Stimulated activated CD8-positive, alpha-beta memory T cell treated with anti-CD3 and anti-CD28 coated beads, Interleukin-4, amount 100 ng/mL, for 4 hours (primary cell): ENCODE measurements around the gene TRIM8.

Experiments
- DNase-seq, 2 donors: peaks; one replicate each; pipeline ENCODE4 v3.0.0-alpha.2; 2020; ENCODE audit warnings: low read depth in 2 of 2, low spot score in 1 of 2

The TRIM8 gene

GRCh38 chr10:102615361-102615760 lies 28.9 kb upstream of the TRIM8 start:
- DNase-seq: no peak

DNA sequence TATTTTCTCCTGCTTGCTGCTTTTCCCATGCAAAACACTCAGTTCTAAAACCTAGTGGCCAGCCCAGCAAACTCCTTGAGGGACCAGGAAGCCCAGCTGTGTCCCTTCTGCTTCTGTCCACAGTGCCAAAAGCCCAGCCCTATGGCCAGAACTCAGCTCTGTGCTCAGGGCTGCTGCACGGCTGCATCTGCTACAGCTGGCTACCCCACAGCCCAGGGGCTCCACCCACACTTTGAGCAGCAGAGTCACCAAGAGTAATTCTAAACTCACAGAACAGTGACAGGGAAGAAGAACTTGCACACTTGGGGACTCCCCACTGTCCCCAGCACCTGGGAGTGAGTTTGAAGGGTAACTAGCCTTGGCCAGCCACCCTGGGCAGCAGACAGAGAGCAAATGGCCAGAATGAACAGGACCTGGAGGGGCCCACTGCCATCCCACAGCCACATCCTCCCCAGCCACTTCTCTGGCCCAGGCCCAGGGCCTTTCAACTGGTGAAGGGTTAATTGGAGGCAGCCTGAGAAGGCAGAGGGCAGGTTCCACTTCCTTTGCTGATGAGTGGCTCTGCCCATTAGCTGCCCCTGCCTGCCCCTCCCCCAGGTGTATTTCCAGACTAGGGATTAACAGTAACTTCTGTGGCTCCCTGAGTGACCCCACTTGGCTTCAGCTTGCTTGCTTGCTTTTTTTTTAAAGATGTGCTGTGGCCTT lies 28.1 kb upstream of the TRIM8 start:
- no peak for DNase-seq

DNA sequence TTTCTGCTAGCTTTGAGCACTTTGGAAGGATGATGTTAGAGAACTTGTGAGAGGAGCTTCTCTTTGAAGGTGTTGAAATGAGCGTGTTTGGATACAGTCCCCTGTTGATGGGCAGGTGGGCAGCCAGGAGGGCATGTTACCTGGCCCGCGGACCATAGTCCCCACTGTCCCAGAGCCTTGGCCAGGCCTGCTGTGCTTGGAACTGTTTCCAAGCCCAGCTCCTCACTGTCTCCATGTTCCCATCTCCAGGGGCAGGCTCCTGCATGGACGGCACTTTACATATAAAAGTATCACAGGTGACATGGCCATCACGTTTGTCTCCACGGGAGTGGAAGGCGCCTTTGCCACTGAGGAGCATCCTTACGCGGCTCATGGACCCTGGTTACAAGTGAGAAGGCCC lies 27.2 kb upstream of the TRIM8 start:
- no peak for DNase-seq

GRCh38 chr10:102617816-102618215 lies 26.5 kb upstream of the TRIM8 start:
- DNase-seq: no peak

GRCh38 chr10:102619281-102619981 lies 24.8 kb upstream of the TRIM8 start:
- DNase-seq: no peak

GRCh38 chr10:102620138-102620590 lies 24.1 kb upstream of the TRIM8 start:
- DNase-seq: no peak

DNA sequence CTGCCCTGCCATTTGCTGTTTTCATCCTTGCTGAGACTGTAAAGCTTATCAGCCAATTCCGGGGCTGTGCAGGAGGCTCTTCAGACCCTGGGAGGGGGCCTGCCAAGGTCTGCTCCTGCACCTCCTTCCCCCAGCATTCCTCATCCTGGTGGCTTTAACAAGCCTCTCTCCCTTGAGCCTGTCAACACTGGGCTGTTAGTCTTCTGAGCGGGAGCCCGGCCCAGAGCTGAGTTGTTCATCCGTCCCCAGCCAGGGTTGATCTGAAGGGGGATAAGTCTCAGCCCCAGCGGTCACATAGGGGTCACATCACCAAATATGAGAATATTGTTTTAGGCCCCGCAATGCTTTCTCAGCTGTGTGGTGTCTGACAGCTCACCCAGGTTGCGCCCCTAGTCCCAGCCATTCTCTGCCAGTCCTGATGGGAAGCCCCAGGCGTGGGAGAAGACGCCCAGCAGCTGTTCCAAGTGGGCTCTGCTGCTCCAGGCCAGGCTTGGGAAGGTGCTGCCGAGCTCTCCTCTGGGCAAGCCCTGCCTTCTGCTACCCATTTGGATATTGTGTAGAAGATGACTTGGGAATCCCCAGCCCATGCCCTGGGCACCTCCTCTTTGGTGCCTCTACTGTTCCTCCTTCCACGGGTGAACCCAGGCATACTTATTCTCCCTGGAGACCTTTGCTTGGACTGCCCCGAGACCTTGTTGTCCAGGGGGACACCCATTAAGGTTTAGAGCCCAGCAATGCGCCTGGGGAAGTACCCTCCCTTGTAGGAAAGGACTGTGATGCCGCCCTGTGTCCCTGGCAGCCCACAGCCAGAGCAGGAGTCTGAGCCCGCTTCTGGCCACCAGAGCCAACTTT lies 23.5 kb upstream of the TRIM8 start:
- no peak for DNase-seq

DNA sequence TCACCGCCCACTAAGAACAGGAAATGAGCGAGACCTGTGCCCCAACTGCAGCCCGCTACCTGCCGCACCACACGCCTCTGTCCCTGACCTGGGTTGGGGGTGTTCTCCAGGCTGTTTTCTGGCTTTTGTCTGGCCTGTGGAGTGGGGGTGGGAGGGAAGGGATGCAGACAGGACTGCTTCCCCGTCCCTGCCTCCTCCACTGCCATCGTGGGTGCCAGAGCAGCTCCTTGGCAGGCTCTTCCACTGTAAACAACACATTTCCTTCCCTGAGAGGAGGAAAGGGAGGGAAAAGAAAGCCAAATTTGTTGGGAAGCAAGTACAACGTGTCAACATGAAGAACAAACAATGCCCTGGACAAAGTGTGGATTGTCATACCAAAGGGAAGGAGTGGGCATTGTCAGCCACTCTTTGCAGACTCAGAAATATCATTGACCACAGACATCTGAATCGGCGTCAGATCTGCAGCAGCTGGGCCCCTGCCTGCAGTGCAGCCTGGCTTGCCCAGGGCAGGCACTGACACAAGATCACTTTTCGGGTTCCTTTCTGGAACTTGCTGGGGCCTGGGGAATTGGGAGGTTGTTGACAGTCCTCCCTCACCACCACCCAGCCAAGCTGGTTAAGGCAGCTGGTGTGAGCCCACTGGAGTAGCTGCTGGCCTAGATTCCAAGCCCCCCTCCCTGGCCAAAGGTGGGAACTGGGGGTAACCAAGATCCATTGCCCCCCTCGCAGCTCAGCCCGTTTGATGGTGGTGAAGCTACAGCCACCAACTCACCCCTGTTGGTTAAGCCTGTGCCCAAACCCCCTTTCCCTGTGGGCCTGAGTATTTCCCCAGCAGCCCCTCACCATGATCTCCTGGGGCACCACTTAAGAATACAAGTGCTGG lies 22.6 kb upstream of the TRIM8 start:
- no peak for DNase-seq

GRCh38 chr10:102624094-102624493 lies 20.2 kb upstream of the TRIM8 start:
- DNase-seq: no peak

DNA sequence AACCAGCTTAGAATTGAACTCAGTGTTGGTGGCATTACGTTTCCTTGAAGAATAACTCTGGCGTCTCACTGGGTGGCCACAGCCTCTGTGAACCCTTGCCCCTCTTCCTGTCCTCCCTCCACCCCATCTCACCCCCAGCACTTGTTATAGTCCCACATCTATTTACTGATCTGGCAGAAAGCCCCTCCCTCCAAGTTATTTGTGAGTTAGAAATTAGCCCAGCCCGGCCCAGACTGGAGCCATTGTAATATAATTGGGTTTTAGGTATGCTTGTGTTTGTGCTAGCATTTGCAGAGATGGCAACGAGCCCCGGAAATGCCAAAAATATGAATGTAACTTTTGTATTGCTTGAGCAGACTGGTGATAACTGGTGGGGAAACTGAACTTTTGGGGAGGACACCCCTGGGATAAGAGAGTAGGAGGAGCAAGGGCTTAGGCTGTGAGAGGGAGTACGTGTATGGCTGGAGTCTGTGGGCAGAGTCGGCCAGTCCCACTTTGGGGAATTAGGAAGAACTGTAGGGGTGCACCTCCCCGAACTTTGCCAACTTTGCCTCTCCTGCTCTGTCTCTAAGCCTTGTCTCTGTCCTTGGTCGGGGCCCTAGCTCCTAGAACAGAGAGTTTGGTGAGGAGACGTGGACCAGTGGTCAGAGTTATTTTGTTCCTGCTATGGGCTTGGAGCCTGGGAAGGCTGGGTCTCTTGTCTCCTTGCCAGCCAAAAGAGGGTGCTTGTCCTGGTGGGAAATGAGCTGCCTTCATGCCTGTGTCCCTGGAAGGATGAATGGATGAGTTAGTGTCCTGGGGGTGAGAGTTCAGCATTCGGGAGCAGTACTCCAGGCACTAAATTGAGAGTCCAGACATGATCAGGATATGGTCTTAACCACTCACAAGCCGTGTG lies 19.3 kb upstream of the TRIM8 start:
- DNase-seq: no peak

- no peak for DNase-seq
Measured at GRCh38 chr10:102626026-102626685, 18.1 kb upstream of the TRIM8 start.

DNA sequence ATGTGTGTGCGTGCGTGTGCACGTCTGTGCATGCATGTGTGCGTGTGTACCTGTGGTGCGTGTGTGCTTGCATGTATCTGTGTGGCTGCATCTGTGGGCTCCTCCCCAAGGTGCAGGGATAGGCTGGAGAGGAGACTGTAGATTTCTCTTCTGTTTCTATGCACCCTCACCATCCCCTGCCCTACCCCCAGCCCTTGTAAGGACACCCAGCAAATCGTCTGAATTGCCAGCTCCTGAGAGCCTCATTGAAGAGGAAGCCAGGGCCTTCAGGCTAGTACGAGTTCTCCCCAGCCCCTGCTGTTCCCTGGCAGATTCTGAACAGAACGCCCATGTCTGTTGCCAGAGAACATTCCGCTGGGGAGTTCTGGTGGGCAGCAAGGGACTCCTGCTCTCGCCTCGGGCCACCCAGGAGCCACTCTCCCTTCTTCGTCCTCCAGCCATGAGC lies 17.0 kb upstream of the TRIM8 start:
- DNase-seq: no peak

- DNase-seq: no peak
Measured at GRCh38 chr10:102627736-102628293, 16.5 kb upstream of the TRIM8 start.

GRCh38 chr10:102628451-102628911 lies 15.8 kb upstream of the TRIM8 start:
- no peak for DNase-seq

DNA sequence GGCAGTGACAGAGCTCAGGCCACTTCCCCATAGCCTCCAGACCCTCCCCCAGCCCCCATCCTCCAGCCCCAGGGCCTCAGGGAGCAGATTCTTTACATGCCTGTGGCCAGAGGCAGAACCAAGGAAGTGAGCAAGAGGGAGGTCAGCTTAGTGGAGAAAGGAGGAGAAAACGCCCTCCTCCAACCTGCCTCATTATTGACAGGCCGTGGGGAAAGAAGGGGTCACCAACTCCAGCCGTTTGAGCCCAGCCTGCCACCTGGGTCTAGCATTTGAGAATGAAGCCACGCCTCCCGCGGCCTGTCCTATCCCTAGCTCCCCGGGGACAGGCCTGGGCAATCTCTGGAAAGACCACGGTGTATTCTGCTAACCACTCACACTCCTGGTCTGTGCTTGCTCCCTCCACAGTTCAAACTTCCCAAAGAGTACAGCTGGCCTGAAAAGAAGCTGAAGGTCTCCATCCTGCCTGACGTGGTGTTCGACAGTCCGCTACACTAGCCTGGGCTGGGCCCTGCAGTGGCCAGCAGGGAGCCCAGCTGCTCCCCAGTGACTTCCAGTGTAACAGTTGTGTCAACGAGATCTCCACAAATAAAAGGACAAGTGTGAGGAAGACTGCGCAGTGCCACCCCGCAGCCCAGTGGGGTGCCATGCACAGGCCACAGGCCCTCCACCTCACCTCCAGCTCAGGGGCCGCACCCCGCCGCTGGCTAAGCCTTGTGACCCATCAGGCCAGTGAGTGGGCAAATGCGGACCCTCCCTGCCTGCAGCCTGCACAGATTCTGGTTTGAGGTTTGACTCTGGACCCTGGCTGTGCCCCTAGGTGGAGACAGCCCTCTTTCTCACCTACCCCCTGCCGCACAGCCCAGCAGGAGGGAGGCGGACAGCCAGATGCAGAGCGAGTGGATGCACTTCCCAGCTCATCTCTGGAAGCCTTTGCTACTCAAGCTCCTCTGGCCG lies 14.3 kb upstream of the TRIM8 start:
- no peak for DNase-seq

GRCh38 chr10:102630663-102631062 lies 13.6 kb upstream of the TRIM8 start:
- no peak for DNase-seq

GRCh38 chr10:102631525-102632393 lies 12.5 kb upstream of the TRIM8 start:
- no peak for DNase-seq
